ENCODE measurements around the gene ZNF124. TPM values are rescaled to one million over a fixed set of nuclear protein-coding genes. Genes with fewer than 3 reads are reported as not detected.
"Not testable (repeated sequence)": the region's sequence is repeated elsewhere in the genome, so short reads cannot be mapped to it uniquely, and the experiment has no call there.

Gene ZNF124
- total RNA-seq, 1 experiment from 2014 or later: 22.8 TPM

DNA sequence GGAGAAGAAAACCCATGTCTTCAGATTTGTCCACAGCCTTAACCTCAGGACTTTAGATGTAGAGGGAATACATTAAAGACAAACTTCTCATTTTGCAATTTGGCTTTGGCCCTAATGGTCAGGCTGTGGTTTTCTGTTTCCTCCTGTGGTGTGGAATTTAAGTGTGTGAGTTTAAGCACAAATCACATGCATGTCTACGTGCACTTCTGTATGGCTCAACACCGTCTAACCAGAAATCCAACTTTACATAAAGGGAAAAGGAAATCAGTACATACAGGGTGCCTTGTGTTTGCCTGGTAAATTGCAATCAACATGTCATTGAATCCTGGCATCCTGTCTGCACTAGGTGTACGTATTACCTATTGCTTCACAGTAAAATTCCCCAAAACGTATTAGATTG, 1.2 kb upstream of the ZNF124 start:
- no peak for DNase-seq (ENCODE audit: low read depth)

- not testable (repeated sequence) for DNase-seq (ENCODE audit: low read depth)
These were observed 377 bp downstream of the ZNF124 start for GRCh38 chr1:247171443-247171842.

DNA sequence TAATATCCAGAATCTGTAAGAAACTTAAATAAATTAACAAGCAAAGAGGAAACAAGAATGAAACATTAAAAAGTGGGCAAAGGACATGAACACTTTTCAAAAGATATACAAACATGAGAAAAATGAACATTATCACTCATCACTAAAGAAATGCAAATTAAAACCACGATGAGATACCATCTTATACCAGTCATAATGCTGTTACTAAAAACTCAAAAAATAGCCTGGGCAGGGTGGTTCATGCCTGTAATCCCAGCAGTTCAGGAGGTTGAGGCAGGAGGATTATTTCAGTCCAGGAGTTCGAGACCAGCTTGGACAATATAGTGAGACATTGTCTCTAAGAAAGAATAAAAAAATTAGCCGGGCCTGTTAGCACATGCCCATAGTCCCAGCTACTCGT, 6.1 kb downstream of the ZNF124 start:
- peak; percentile 29 for DNase-seq (ENCODE audit: low read depth)

- DNase-seq (ENCODE audit: low read depth): no peak
These were observed 7.1 kb downstream of the ZNF124 start for GRCh38 chr1:247164694-247165093.

DNA sequence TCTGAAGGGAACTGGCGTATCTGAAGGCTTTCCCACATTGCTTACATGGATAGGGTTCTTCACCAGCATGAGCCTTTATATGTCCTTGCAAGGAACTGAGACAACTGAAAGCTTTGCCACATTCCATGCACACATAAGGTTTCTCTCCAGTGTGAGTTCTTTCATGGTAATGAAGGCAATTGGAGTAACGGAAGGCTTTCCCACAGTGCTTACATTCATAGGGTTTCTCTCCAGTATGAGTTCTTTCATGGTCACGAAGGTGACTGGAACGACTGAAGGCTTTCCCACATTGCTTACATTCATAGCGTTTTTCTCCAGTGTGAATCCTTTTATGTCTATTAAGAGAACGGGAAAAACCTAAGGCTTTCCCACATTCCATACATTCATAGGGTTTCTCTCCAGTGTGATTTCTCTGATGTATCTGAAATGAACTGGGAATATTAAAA, 15.0 kb downstream of the ZNF124 start:
- DNase-seq (ENCODE audit: low read depth): peak; percentile 15

GRCh38 chr1:247147781-247148180, 24.0 kb downstream of the ZNF124 start:
- no peak for DNase-seq (ENCODE audit: low read depth)

- DNase-seq (ENCODE audit: low read depth): not testable (repeated sequence)
These were observed 24.7 kb downstream of the ZNF124 start for GRCh38 chr1:247147120-247147519.

- DNase-seq (ENCODE audit: low read depth): no peak
These were observed 25.1 kb downstream of the ZNF124 start for GRCh38 chr1:247146671-247147070.

GRCh38 chr1:247145279-247145678, 26.5 kb downstream of the ZNF124 start:
- DNase-seq (ENCODE audit: low read depth): no peak

DNA sequence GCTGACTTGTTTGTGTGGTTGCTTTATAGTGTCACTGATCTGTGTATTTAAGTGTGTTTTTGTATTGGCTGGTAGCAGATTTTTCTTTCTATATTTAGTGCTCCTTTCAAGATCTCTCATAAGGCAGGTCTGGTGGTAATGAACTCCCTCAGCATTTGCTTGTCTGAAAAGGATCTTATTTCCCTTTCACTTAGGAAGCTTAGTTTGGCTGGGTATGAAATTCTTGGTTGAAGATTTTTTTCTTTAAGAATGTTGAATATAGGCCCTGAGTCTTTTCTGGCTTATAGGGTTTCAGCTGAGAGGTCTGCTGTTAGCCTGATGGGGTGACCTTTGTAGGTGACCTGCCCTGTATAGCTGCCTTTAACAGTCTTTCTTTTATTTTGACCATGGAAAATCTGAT, 32.3 kb downstream of the ZNF124 start:
- not testable (repeated sequence) for DNase-seq (ENCODE audit: low read depth)

GRCh38 chr1:247131236-247131635, 40.6 kb downstream of the ZNF124 start:
- no peak for DNase-seq (ENCODE audit: low read depth)

DNA sequence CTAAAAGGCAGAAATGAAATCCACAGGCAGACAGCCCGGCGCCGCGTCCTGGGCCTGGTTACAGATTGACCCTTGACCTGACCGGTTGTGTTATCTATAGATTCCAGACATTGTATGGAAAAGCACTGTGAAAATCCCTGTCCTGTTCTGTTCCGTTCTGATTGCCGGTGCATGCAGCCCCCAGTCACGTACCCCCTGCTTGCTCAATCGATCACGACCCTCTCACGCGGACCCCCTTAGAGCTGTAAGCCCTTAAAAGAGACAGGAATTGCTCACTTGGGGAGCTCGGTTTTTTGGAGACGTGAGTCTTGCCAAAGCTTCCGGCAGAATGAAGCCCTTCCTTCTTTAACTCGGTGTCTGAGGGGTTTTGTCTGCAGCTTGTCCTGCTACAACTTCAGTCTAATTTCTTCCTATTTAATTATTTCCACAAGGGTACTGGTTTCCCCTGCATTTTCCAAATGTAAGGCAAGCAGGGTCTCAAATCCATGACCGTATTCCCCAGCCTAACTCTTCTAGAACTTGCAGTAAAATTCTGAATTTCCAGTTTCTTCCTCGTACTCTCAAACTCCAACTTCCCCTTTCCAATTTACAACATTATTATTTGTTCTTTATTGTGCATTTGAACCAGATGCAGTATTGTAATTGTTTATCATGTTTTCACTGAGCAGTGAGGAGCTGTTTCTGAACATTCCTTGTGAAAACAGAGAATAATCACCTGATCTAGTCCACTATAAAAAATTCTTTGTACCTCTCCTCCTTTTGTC, 44.1 kb downstream of the ZNF124 start:
- not testable (repeated sequence) for DNase-seq (ENCODE audit: low read depth)

DNA sequence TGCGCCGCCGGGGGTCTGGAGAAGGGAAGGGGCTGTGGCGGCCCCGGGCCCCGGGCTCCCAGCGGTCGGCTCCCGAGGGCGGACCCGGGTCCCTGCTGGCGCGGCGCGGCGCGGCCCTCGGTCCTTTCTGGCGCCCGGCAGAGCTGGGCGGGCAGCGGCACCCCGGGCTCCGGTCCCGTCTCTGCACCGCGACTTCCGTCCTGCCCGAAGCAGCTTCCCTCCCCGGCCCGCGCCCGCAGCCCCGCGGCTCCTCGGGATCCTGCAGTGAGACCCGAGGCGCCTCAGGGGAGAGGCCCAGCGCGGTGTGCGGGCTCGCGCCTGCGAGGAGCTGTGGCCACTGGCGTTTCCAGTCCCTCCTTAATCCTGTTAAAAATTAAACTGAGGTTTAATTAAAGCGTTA, 45.2 kb downstream of the ZNF124 start:
- DNase-seq (ENCODE audit: low read depth): not testable (repeated sequence)

GRCh38 chr1:247126166-247126565, 45.7 kb downstream of the ZNF124 start:
- not testable (repeated sequence) for DNase-seq (ENCODE audit: low read depth)

GRCh38 chr1:247121382-247121781, 50.4 kb downstream of the ZNF124 start:
- DNase-seq (ENCODE audit: low read depth): no peak

DNA sequence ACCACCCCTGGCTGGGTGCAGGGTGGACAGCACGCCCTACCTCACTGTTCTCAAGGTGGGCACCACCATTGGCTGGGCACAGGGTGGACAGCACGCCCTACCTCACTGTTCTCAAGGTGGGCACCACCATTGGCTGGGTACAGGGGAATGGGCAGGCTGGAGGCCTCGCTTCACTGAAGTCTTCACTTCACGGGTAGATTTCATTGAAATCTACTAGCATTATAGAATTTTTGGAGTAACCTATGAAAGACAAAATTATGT, 51.5 kb downstream of the ZNF124 start:
- DNase-seq (ENCODE audit: low read depth): not testable (repeated sequence)

DNA sequence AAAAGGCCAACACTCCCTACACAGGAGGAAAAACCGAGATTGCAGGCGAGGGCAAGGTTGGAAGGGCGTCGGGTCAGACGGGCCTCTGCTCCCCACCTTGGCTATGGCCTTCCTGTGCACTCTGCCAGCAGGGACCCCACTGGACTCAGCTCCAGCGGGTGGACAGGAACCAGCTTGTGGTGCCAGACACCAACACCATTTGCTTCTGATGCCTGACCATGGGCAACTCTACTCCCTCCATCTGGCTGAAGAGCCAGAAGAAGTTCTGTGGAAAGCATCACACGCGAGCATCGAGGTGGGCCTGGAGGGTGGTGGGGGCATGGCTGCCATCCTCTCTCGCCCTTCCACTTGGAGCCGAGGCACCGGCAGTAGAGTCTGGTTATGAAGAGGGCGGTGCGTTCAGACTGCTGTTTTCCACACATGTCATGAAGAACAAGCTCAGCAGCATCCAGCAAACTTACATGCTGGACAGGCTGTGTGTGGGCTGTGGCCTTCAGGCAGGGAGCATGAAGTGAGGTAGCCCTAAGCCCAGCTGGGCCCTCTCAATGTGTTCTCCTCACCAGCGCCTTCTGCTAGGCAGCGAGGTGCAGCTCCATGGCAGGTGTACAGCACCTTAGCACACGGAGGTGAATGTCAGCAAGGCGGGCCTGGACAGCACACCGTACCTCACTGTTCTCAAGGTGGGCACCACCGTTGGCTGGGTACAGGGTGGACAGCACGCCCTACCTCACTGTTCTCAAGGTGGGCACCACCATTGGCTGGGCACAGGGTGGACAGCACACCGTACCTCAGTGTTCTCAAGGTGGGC, 52.0 kb downstream of the ZNF124 start:
- no peak for DNase-seq (ENCODE audit: low read depth)

DNA sequence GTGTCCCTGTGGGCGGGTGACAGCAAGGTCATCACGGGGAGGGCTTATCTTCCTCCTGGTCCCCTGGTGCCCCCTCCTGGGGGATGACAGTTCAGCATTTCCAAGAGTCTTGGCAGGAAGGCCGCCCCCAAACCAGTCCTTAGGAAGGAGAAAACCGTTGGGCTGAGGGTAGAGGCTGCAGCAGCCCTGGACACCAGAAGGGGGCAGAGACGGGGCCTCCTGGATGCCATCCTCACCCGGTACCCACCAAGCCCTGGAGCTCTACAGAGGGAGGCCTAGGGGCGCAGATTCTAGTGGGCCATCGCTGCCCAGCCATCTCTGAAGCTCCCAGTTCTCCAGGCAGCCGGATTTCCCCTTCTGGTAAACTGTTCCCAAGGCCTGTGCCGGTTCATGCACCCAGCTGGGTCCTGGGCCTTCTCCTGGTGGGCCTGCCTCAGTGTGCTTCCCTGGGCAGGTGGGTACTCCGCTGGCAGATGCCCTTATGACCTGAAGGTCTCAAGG, 52.8 kb downstream of the ZNF124 start:
- peak; percentile 15 for DNase-seq (ENCODE audit: low read depth)

- DNase-seq (ENCODE audit: low read depth): no peak
These were observed 56.3 kb downstream of the ZNF124 start for GRCh38 chr1:247115545-247115944.

- no peak for DNase-seq (ENCODE audit: low read depth)
These were observed 56.7 kb downstream of the ZNF124 start for GRCh38 chr1:247115141-247115510.

GRCh38 chr1:247114351-247115140, 57.3 kb downstream of the ZNF124 start:
- no peak for DNase-seq (ENCODE audit: low read depth)

DNA sequence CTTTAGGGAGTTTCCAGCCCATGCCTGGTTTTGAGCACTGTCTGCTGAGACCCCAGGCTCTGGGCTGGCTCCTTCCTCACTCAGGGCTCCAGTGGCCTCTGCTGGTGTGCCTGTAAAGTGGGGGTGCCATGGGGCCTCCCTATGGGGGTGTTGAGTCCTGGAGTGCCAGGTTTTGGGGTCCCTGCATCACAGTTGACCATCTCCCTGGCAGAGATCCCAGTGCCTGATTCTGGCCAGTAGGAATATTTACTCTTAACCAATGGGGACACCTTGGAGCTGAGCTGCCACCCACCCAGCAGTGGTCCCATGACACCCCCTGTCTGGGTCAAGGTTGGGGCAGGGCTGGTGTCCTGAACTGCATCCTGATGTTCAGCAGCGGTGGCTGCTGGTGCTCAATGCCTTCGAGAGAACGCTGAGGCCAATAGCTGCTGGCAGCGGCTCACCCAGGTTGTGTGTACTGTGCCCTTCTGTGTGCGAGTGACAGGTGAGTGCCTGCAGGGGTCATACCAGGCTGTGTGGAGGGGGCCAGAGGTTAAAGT, 58.0 kb downstream of the ZNF124 start:
- DNase-seq (ENCODE audit: low read depth): no peak

Measured in M059J (cell line).